HG03571 (cell line): Measurements from ENCODE around the gene ADK.
"Not testable (repeated sequence)": the region's sequence is repeated elsewhere in the genome, so short reads cannot be mapped to it uniquely, and the experiment has no call there.

ENCODE experiments used
- ATAC-seq: cut with Tn5 transposase; IDR thresholded peaks from one replicate; pipeline ENCODE4 v1.9.1; 2021; ENCODE audit not compliant: unreplicated experiment

ADK gene

GRCh38 chr10:74415146-74415839 lies 264.3 kb downstream of the ADK start:
- ATAC-seq: no peak

- no peak for ATAC-seq
Observed at GRCh38 chr10:74417397-74417796, 266.4 kb downstream of the ADK start.

- no peak for ATAC-seq
Observed at GRCh38 chr10:74418285-74418872, 267.4 kb downstream of the ADK start.

- ATAC-seq: no peak
Observed at GRCh38 chr10:74419491-74419951, 268.5 kb downstream of the ADK start.

GRCh38 chr10:74419958-74420375 lies 268.9 kb downstream of the ADK start:
- no peak for ATAC-seq

GRCh38 chr10:74424565-74424964 lies 273.5 kb downstream of the ADK start:
- no peak for ATAC-seq

GRCh38 chr10:74425456-74426001 lies 274.5 kb downstream of the ADK start:
- no peak for ATAC-seq

GRCh38 chr10:74431816-74432215 lies 280.8 kb downstream of the ADK start:
- ATAC-seq: no peak

GRCh38 chr10:74432841-74433594 lies 282.0 kb downstream of the ADK start:
- no peak for ATAC-seq

- no peak for ATAC-seq
Observed at GRCh38 chr10:74433595-74433956, 282.6 kb downstream of the ADK start.

GRCh38 chr10:74433993-74434392 lies 283.0 kb downstream of the ADK start:
- ATAC-seq: no peak

GRCh38 chr10:74434547-74434946 lies 283.5 kb downstream of the ADK start:
- no peak for ATAC-seq

GRCh38 chr10:74436523-74437170 lies 285.6 kb downstream of the ADK start:
- ATAC-seq: no peak

- ATAC-seq: no peak
Observed at GRCh38 chr10:74437822-74438221, 286.8 kb downstream of the ADK start.

- no peak for ATAC-seq
Observed at GRCh38 chr10:74439213-74439612, 288.2 kb downstream of the ADK start.

- ATAC-seq: no peak
Observed at GRCh38 chr10:74445493-74445892, 294.5 kb downstream of the ADK start.

GRCh38 chr10:74450602-74451001 lies 299.6 kb downstream of the ADK start:
- no peak for ATAC-seq

GRCh38 chr10:74451127-74451829 lies 300.3 kb downstream of the ADK start:
- ATAC-seq: no peak

GRCh38 chr10:74453169-74453568 lies 302.1 kb downstream of the ADK start:
- ATAC-seq: no peak

GRCh38 chr10:74457478-74457877 lies 306.5 kb downstream of the ADK start:
- not testable (repeated sequence) for ATAC-seq

GRCh38 chr10:74460812-74461211 lies 309.8 kb downstream of the ADK start:
- no peak for ATAC-seq
